K562 (cell line): Measurements from ENCODE around the gene GP1BB. TPM values are rescaled to one million over a fixed set of nuclear protein-coding genes. Genes with fewer than 3 reads are reported as not detected.

ENCODE experiments used
- ATAC-seq: fragments of 200-7000 bp; cut with Tn5 transposase; 3 replicates; pipeline ENCODE4 v1.9.1; 2020; ENCODE audit warnings: moderate library complexity
- BruUV-seq: library from RNA; stranded (reverse); fragments of 400-500 nt; replicated peaks from 2 replicates; lab custom pipeline; 2021; lab: Mats Ljungman, UMichigan
- CTCF ChIA-PET: fragments of 300-600 bp; formaldehyde crosslinking; extraction: SDS; loops from one replicate; lab custom pipeline; 2021; ENCODE audit warnings: low intra/inter-chr PET ratio; lab: Yijun Ruan, JAX
- POLR2A ChIA-PET: fragments of 300-600, 350-650 bp; sonication (Branson Sonifier 250); formaldehyde crosslinking; extraction: SDS; loops from one replicate; lab custom pipeline; 2021; ENCODE audit warnings: antibody characterized with exemption, inconsistent platforms; lab: Yijun Ruan, JAX
- DNase-seq, 4 experiments: peaks; one replicate each; pipeline versions ENCODE4 v3.0.0 to v3.0.0-alpha.2; 2011 to 2018; ENCODE audit warnings: low spot score in 3 of 4, mixed read lengths in 3 of 4; ENCODE audit errors: extremely low read depth in 1 of 4
- FAIRE-seq: peaks from 2 replicates; lab custom pipeline; 2011; peaks lifted over from hg19 to GRCh38; lab: Jason Lieb, UNC
- H2AFZ ChIP-seq: 2 replicates; pipeline ENCODE4 v1.6.0; 2011; ENCODE audit warnings: low read depth, low read length, control low read depth, inconsistent platforms
- H3K27ac ChIP-seq: fragments of 200-600 bp; 3 replicates; pipeline ENCODE4 v1.8.0; 2011; ENCODE audit warnings: low read depth, mild to moderate bottlenecking, control low read depth, inconsistent platforms, low read length, moderate library complexity, mixed read lengths; ENCODE audit errors: extremely low read depth
- H3K27me3 ChIP-seq, 2 experiments: fragments of 300-600 bp in 1 of 2; 2 replicates in 1 of 2; 3 replicates in 1 of 2; pipeline versions ENCODE4 v1.6.0 to v1.8.0; 2011; ENCODE audit warnings: inconsistent platforms in 2 of 2, low read length in 2 of 2, mild to moderate bottlenecking in 1 of 2, mixed read lengths in 1 of 2, moderate library complexity in 1 of 2; ENCODE audit not compliant: control insufficient read depth in 2 of 2, insufficient read depth in 2 of 2
- H3K36me3 ChIP-seq: fragments of 300-600 bp; 3 replicates; pipeline ENCODE4 v1.8.0; 2011; ENCODE audit warnings: mild to moderate bottlenecking, low read length, inconsistent platforms; ENCODE audit not compliant: control insufficient read depth, insufficient read depth
- H3K4me1 ChIP-seq, 2 experiments: fragments of 200-600 bp in 1 of 2; replicated peaks in 1 of 2; 2 replicates in 1 of 2; 3 replicates in 1 of 2; pipeline versions ENCODE4 v1.5.1 to v1.8.0; 2011; ENCODE audit warnings: inconsistent platforms in 2 of 2, low read length in 2 of 2, mild to moderate bottlenecking in 1 of 2, mixed read lengths in 1 of 2, moderate library complexity in 1 of 2; ENCODE audit not compliant: control insufficient read depth in 2 of 2, insufficient read depth in 2 of 2
- H3K4me2 ChIP-seq: 2 replicates; pipeline ENCODE4 v1.6.1; 2011; ENCODE audit warnings: low read length, control low read depth, inconsistent platforms, mixed read lengths; ENCODE audit not compliant: insufficient read depth
- H3K4me3 ChIP-seq: fragments of 200-600 bp; sonication (generic), shearing (Covaris generic); 2 replicates; pipeline ENCODE4 v1.5.1; 2016; ENCODE audit warnings: control low read depth, inconsistent platforms
- H3K79me2 ChIP-seq: fragments of 200-600 bp; 3 replicates; pipeline ENCODE4 v1.8.0; 2011; ENCODE audit warnings: low read length, inconsistent platforms; ENCODE audit not compliant: control insufficient read depth, insufficient read depth
- H3K9ac ChIP-seq, 2 experiments: 2 replicates each; pipeline versions ENCODE4 v1.6.0 to v1.6.1; 2011; ENCODE audit warnings: low read depth in 2 of 2, low read length in 2 of 2, control low read depth in 1 of 2, inconsistent platforms in 1 of 2, mild to moderate bottlenecking in 1 of 2, mixed read lengths in 1 of 2; ENCODE audit not compliant: insufficient read depth in 1 of 2
- H3K9me1 ChIP-seq: one replicate; pipeline ENCODE4 v1.6.0; 2011; ENCODE audit warnings: inconsistent platforms, mild to moderate bottlenecking, low read length, moderate library complexity; ENCODE audit not compliant: control insufficient read depth, insufficient read depth
- H3K9me3 ChIP-seq: replicated peaks from 2 replicates; pipeline ENCODE4 v1.5.1; 2011; ENCODE audit warnings: low read depth, low read length, inconsistent platforms; ENCODE audit not compliant: control insufficient read depth, insufficient read depth
- H4K20me1 ChIP-seq: replicated peaks from 2 replicates; pipeline ENCODE4 v1.6.1; 2011; ENCODE audit warnings: low read length, inconsistent platforms, mixed read lengths; ENCODE audit not compliant: control insufficient read depth, insufficient read depth
- ATF3 ChIP-seq, 2 experiments: fragments of 450-650 bp in 1 of 2; sonication (generic) in 1 of 2; formaldehyde crosslinking in 1 of 2; IDR thresholded peaks in 1 of 2; conservative IDR thresholded peaks in 1 of 2; 2 replicates each; pipeline versions ENCODE4 v1.6.1 to v1.8.1; 2016 to 2023; ENCODE audit warnings: mild to moderate bottlenecking in 2 of 2, moderate library complexity in 2 of 2, inconsistent platforms in 1 of 2, missing genetic modification reagents in 1 of 2
- CBFA2T3 ChIP-seq: fragments of 450-650 bp; IDR thresholded peaks from 2 replicates; pipeline ENCODE4 v1.6.1; 2017
- HIVEP1 ChIP-seq: fragments of 250-450 bp; sonication (Bioruptor Pico); IDR thresholded peaks from 2 replicates; pipeline ENCODE4 v1.4.0; 2020; ENCODE audit warnings: mild to moderate bottlenecking
- MYC ChIP-seq, 2 experiments: fragments of 250-450 bp in 1 of 2; sonication (Bioruptor Pico) in 1 of 2; IDR thresholded peaks; 2 replicates each; pipeline versions ENCODE4 v1.5.1 to v1.6.1; 2012 to 2021; ENCODE audit warnings: low read depth in 2 of 2, borderline replicate concordance in 1 of 2, improper control_type of control experiment in 1 of 2, low read length in 1 of 2, mild to moderate bottlenecking in 1 of 2, moderate library complexity in 1 of 2
- POLR2G ChIP-seq: fragments of 200-400 bp; formaldehyde crosslinking; IDR thresholded peaks from 2 replicates; pipeline ENCODE4 v1.6.1; 2017; ENCODE audit warnings: low read depth, mild to moderate bottlenecking, antibody characterized with exemption, low read length, moderate library complexity
- WGBS: fragments of 100-300 bp; shearing (Covaris generic); methylation state at CpG from one replicate; pipeline ENCODE4 v1.1.6; 2016; ENCODE audit warnings: low coverage, mixed read lengths; ENCODE audit not compliant: insufficient coverage; ENCODE audit errors: missing lambda C conversion rate; 5-methylcytosine and 5-hydroxymethylcytosine counted together
- in situ Hi-C: fragments of 300-500 bp; cut with MboI; formaldehyde crosslinking; loops from 4 replicates; pipeline ENCODE4 v1.15.0; 2018; ENCODE audit warnings: inconsistent platforms, mixed read lengths
- intact Hi-C: fragments of 100-400 bp; cut with micrococcal nuclease; formaldehyde crosslinking; loops from 2 replicates; pipeline ENCODE4 v1.14.2; 2022
- polyA plus RNA-seq, 8 experiments: library from polyadenylated mRNA; depleted of rRNA in 4 of 8; stranded (reverse) in 5 of 8; unstranded in 3 of 8; fragments of >200 nt; fragmentation: Nextera tagmentation in 2 of 8; fragmentation: Illumina TruSeq in 1 of 8; extraction: Ambion mirVana in 2 of 8; extraction: Trizol in 1 of 8; gene quantifications; 2 replicates each; pipeline versions ENCODE4 v1.2.1 to v1.2.3, GENCODE V29; 2011 to 2014; ENCODE audit warnings: inconsistent platforms in 1 of 8, missing spikeins in 1 of 8
- total RNA-seq, 7 experiments: library from RNA; depleted of rRNA in 6 of 7; stranded (reverse); fragments of >200 nt in 6 of 7; fragmentation: Illumina TruSeq in 2 of 7; extraction: Trizol in 2 of 7; gene quantifications; 2 replicates each; pipeline versions ENCODE4 v1.2.1 to v1.2.3, GENCODE V29; 2011 to 2021; ENCODE audit warnings: low replicate concordance in 1 of 7

GP1BB gene
- total and polyA plus RNA-seq, 9 of the 15 experiments (the other 6 are each of a cell fraction or from before 2014, with no cell fraction given) = 0.69 to 162 (median 2.8) TPM

- H2AFZ ChIP-seq = no peak overlapping the region
- FAIRE-seq (no peak), ATAC-seq (no peak), DNase-seq (no peak)
- H4K20me1 ChIP-seq = peaks cover 33% of the 10 kb centered on the region; the same call in 1 of the 2 replicates
- H3K4me3 ChIP-seq = no peak overlapping the region
- H3K9ac ChIP-seq = peak overlapping the region in 1 of 2 experiments; percentile 45; a peak in 2 of 4 replicates
- ChIA-PET POLR2A (interaction anchor here (0.5 to 6.0 kb wide), 15 partner anchors 8 to 672 kb away, joined by 3 to 52 read pairs (median 4); no protein-coding TSS in a partner anchor), CTCF (interaction anchor here (0.7 kb wide), 1 partner anchor 302 kb away, joined by 3 read pairs; no protein-coding TSS in a partner anchor)
- in situ Hi-C loops (no loop called here), intact Hi-C loops (loop anchor here (10.0 kb wide), 1 partner anchor 45 kb away; no protein-coding TSS in a partner anchor)
- no peak overlapping the region for H3K4me2 ChIP-seq
- no peaks in the 10 kb centered on the region for H3K36me3 ChIP-seq
- no peak overlapping the region for H3K27ac ChIP-seq
- no TSS peak for BruUV-seq
- H3K27me3 ChIP-seq = peaks cover 34 to 61% of the 10 kb centered on the region in 2 experiments; a peak in 4 of 5 replicates
- no peak for TF ChIP-seq CBFA2T3
- no peak for TF ChIP-seq ATF3 (IDR thresholded peaks at IDR 0.05)
- TF ChIP-seq ATF3 (CRISPR knock-in tag; conservative IDR thresholded peaks at IDR 0.05) = 0 out of 2 replicates have a peak, but pooled peaks have one; percentile 42
- TF ChIP-seq MYC (IDR thresholded peaks at IDR 0.05; ENCODE audit: low read depth, low read length) = no peak
- 0 out of 2 replicates have a peak, but pooled peaks have one; percentile 12 for TF ChIP-seq MYC (CRISPR knock-in tag; IDR thresholded peaks at IDR 0.05; ENCODE audit: borderline replicate concordance, low read depth)
- peak; percentile 21; the same call in 1 of the 2 replicates for TF ChIP-seq HIVEP1 (CRISPR knock-in tag)
- TF ChIP-seq POLR2G = 0 out of 2 replicates have a peak, but pooled peaks have one; percentile 5
- peaks cover 8% of the 10 kb centered on the region for H3K9me1 ChIP-seq
- H3K4me1 ChIP-seq = peaks cover 15 to 62% of the 10 kb centered on the region in 2 experiments
- WGBS = 28% methylated on average over 19 of the region's 19 CpGs
- H3K79me2 ChIP-seq = no peaks in the 10 kb centered on the region; the same call in 2 of the 3 replicates
- no peaks in the 10 kb centered on the region for H3K9me3 ChIP-seq
These were observed 13.1 kb upstream of the GP1BB start for GRCh38 chr22:19710020-19710768.
